HG02798 (cell line): ENCODE results near the gene NKD2.

ENCODE experiments used
- ATAC-seq: cut with Tn5 transposase; IDR thresholded peaks from one replicate; pipeline ENCODE4 v1.9.1; 2021; ENCODE audit warnings: mild to moderate bottlenecking; ENCODE audit not compliant: unreplicated experiment, poor library complexity

NKD2 gene

DNA sequence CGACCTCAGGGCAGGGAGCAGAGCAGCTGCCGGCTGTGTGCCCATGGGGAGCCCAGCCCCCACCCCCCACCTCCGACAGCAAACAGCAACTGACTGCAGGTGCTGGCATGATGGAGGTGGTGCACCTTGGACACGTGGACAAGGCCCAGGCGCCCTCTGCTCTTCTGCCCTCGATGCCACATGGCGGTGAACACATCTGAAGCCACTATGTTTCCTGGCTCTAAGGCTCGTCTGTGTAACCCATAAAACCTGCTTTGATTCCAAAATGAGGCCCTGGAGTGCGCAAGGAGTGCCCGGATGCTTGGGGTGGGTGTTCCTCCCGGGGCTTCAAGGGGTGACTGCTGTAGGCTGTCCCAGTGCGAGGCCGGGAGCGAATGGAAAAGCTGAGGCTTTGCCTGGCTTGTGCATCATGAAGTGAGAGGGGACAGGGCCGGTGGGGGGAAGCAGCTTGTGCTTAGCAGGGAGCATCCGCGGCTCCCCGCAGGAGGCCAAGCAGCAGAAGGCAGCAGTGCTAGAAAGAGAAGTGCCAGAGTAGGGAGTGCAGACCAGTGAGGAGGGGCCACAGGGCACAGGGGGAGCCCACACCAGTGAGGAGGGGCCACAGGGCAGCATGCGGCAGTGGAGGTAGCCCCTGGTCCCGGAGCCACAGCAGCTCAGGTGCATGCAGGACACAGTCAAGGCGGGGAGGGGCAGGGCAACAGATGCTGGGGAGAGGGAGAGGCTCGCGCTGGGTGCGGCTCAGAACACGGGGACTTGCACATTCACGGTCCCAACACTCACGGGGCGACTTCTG lies 30.0 kb downstream of the NKD2 start:
- ATAC-seq: no peak

DNA sequence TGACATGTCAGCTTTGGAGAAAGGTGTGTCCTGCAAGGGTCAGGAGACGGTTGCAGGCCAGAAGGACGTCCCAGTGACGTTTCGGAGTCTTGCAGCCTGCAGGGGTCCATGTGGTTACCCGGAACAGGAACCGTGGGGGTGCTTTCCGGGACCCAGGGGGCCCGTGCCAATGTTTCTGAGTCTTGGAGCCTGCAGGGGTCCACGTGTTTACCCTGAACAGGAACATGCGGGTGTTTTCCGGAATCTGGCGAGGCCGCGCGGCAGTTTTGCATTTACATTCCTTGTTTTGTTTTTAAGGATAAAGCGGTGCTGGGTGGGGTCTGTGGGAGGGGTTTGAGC lies 30.6 kb downstream of the NKD2 start:
- no peak for ATAC-seq

DNA sequence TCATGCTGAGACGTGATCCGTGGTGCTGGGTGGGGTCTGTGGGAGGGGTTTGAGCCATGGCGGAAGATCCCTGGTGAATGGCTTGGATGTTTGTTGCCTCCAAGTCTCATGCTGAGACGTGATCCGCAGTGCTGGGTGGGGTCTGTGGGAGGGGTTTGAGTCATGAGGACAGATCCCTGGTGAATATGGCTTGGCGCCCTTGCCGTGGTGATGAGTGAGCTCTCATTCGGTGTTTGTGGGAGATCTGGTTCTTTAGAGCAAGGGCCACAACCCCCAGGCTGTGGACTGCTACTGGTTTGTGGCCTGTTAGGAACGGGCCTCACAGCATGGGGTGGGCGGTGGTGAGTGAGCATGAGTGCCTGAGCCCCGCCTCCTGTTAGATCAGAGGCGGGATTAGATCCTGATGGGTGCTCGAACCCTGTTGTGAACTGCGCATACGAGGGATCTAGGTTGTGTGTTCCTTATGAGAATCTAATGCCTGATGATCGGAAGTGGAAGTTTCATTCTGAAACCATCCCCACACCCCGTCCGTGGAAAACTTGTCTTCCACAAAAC lies 31.2 kb downstream of the NKD2 start:
- no peak for ATAC-seq

- no peak for ATAC-seq
Measured at GRCh38 chr5:1040571-1040970, 32.0 kb downstream of the NKD2 start.

DNA sequence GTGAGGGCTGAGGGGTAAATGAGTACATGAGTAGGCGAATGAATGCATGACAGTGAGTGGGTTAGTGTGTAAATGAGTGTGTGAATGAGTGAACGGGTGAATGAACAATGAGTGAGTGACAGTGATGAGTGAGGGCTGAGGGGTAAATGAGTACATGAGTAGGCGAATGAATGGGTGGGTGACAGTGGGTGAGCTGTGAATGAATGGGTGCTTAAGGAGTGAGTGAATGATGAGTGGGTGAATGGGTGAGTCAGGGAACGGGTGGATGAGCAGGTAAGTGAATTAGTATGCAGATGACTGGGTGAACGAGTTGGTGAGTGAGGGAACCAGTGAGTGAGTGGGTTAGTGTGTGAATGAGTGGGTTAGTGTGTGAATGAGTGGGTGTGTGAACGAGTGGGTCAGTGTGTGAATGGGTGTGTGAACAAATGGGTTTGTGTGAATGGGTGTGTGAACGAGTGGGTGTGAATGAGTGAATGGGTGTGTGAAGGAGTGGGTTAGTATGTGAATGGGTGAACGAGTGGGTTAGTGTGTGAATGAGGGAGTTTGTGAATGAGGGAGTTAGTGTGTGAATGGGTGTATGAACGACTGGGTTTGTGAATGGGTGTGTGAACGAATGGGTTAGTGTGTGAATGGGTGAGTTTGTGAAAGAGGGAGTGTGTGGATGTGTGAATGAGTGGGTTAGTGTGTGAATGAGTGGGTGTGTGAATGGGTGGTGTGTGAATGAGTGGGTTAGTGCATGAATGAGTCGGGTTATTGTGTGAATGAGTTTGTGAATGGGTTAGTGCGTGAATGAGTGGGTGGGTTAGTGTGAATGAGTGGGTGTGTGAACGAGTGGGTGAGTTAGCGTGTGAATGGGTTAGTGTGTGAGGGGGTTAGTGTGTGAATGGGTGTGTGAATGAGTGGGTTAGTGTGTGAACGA lies 32.9 kb downstream of the NKD2 start:
- ATAC-seq: no peak

GRCh38 chr5:1042626-1043025 lies 34.0 kb downstream of the NKD2 start:
- no peak for ATAC-seq

GRCh38 chr5:1043327-1043726 lies 34.7 kb downstream of the NKD2 start:
- ATAC-seq: no peak

GRCh38 chr5:1044117-1044516 lies 35.5 kb downstream of the NKD2 start:
- ATAC-seq: no peak

DNA sequence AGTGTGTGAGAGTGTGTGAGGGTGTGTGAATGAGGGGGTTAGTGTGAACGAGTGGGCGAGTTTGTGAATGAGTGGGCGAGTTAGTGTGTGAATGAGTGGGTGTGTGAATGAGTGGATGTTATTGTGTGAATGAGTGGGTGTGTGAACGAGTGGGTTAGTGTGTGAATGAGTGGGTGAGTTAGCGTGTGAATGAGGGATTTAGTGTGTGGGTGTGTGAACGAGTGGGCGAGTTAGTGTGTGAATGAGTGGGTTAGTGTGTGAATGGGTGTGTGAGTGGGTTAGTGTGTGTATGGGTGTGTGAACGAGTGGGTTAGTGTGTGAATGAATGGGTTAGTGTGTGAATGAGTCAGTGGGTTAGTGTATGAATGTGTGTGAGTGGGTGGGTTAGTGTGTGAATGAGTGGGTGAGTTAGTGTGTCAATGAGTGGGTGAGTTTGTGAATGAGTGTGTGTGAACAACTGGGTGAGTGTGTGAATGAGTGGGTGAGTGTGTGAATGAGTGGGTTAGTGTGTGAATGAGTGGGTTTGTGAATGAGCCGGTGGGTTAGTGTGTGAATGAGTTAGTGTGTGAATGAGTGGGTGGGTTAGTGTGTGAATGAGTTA lies 37.5 kb downstream of the NKD2 start:
- no peak for ATAC-seq

- no peak for ATAC-seq
Measured at GRCh38 chr5:1047332-1047965, 38.8 kb downstream of the NKD2 start.

- no peak for ATAC-seq
Measured at GRCh38 chr5:1048162-1048721, 39.6 kb downstream of the NKD2 start.

DNA sequence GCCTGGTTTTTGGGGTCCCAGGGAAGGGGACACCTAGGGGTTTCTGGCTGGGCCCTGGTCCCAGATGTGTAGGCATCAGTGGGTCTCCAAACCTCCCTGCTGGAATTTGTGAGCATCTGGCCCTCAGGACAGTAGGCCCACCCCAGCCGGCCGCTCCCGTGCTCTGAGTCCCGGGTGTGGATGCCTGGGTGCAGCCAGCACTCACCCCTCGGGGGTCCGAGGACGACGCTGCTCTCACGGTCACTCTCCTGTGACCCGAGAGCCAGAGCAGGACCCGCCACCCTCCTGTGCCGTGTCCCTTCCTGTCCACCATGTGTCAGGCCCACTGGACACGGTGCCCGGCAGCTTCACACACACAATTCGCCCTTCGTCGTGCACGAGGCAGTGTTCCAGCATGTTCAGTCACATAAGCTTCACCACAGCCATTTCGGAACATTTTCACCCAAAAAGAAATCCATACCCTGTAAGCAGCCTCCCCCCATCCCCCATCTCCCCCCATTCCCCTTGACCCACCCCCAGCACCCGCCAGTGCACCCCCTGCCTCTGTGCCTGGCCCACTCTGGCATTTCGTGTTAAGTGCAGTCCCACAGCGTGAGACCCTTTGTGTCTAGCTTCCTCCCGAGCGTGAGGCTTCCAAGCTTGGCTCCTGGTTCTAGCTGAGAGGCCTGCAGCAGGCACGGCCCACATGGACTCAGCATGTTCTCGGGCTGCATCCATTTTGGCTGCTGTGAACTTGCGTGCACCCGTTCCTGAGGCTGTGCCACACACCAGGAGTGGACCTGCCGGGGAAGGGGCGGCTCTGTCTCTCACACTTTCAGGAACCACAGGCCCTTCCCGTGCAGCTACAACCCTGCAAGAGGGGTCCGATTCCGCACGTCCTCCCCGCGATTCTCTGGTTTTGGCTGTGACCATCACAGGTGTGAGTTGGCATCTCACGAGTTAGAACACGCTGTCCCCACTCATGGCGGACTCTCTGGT lies 40.5 kb downstream of the NKD2 start:
- no peak for ATAC-seq

DNA sequence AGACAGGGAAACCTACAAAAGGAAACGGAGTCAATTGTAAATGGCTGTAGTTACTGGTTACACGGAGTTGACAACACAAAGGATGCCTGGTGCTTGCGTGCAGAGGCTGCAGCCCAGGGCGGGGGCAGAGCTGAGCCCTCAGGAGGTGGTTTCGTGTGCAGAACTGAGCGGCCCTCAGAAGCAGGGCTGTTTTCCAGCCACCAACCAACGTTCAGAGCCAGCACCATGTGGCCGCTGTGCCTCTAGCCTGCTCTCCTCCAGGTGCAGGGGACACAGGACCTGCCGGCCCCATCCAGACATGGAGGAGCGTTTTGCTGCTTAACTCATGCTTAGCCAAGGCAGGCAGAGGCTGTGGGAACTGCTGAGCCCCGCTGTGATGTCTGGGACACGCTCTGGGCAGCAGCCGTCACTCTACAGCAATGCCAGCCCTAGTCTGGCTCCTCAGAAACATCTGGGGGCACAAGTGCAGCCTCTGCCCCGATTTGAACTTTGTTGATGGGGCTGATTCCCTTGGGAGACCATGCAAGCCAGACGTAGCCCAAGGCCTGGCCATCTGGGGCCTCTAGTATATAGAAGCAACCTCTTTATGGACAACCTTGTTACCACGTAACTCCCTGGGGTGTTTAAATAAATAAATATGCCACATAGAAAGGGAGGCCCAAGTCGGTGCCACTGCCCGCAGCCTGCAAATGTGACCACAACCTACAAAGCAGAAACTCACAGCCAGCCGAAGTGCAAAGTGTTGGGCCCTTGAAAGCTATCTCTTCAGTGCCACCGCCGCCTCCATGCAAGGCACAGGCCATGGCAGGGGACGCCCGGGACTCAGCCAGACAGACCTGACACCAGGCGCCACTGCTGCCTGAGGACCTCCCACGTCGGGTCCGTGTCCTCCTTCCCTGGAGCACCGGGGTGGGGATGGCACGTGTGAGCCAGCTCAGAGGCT lies 42.1 kb downstream of the NKD2 start:
- ATAC-seq: no peak

DNA sequence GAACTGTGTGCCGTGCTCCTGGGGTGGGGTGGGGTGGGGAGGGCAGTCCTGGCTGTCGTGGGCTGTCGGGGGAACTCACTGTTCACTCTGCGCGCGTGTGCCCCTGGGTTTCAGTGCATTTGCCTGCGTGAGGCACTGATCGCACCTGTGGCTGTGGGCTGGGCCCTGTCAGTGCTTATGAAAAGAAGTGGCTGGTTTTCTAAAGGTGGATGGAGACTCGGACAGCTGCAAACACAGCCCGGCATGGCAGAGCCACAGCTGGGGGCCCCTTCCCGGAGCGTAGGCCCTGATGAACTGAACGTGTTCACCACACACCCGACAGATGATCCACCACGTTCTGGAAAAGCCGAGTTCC lies 42.7 kb downstream of the NKD2 start:
- ATAC-seq: no peak

DNA sequence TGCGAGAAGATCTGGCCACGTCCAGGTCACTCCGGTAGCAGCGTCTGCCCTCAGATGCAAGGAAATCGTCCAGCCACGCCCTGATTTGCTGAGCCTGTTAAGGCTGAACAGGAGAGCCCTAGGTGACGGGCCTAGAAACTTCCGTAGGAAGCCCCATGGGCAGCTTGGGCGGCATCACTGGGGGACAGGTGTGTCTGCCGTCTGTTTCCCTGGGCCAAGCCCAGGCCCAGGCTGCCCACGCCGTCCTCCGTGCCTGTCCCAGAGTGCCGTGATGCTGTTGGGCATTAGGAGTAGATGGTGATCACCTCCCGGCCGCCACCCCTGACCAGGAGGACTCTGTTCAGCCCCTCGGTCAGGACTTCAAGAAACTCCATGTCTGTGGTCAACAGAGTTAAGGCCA lies 43.5 kb downstream of the NKD2 start:
- no peak for ATAC-seq

GRCh38 chr5:1052641-1053390 lies 44.2 kb downstream of the NKD2 start:
- no peak for ATAC-seq

GRCh38 chr5:1053391-1054017 lies 44.9 kb downstream of the NKD2 start:
- no peak for ATAC-seq
